B cell (primary cell): Measurements from ENCODE around the gene RAB43.

Source experiments
- CTCF ChIP-seq: fragments of 200-600 bp; IDR thresholded peaks from one replicate; pipeline ENCODE4 v1.8.0; 2022; ENCODE audit warnings: antibody characterized with exemption, mild to moderate bottlenecking
- EZH2 ChIP-seq: IDR thresholded peaks from 2 replicates; pipeline ENCODE4 v1.6.1; 2012; ENCODE audit warnings: borderline replicate concordance, low read depth, mild to moderate bottlenecking, moderate library complexity, low read length; ENCODE audit not compliant: insufficient read depth, poor library complexity, severe bottlenecking

- no peak for TF ChIP-seq CTCF
- no peak for TF ChIP-seq EZH2
These were observed 51.3 kb downstream of the RAB43 start for GRCh38 chr3:129070086-129070885.
